Endothelial cell (in vitro differentiated cells): Measurements from ENCODE around the gene CALR. TPM values are rescaled to one million over a fixed set of nuclear protein-coding genes. Genes with fewer than 3 reads are reported as not detected.

Source experiments
- DNase-seq: peaks from one replicate; pipeline ENCODE4 v3.0.0; 2021; ENCODE audit warnings: low spot score
- H3K27ac Mint-ChIP-seq: one replicate; pipeline ENCODE4 v1.8.0; 2021; ENCODE audit warnings: mixed read lengths, inconsistent platforms; ENCODE audit not compliant: unreplicated experiment
- H3K27me3 Mint-ChIP-seq: one replicate; pipeline ENCODE4 v1.8.0; 2021; ENCODE audit warnings: mild to moderate bottlenecking, moderate library complexity, mixed read lengths, inconsistent platforms; ENCODE audit not compliant: unreplicated experiment
- H3K36me3 Mint-ChIP-seq: one replicate; pipeline ENCODE4 v1.8.0; 2021; ENCODE audit warnings: mild to moderate bottlenecking, low read depth, mixed read lengths, inconsistent platforms; ENCODE audit not compliant: unreplicated experiment
- H3K4me1 Mint-ChIP-seq: one replicate; pipeline ENCODE4 v1.8.0; 2021; ENCODE audit warnings: mild to moderate bottlenecking, mixed read lengths, inconsistent platforms; ENCODE audit not compliant: unreplicated experiment
- H3K4me3 Mint-ChIP-seq: one replicate; pipeline ENCODE4 v1.8.0; 2021; ENCODE audit warnings: mild to moderate bottlenecking, mixed read lengths, inconsistent platforms; ENCODE audit not compliant: unreplicated experiment
- H3K9me3 Mint-ChIP-seq: one replicate; pipeline ENCODE4 v1.8.0; 2021; ENCODE audit warnings: mixed read lengths, inconsistent platforms; ENCODE audit not compliant: unreplicated experiment
- CTCF ChIP-seq: fragments of 200-600 bp; sonication (generic); IDR thresholded peaks from one replicate; pipeline ENCODE4 v1.5.0; 2021; ENCODE audit warnings: antibody characterized with exemption; ENCODE audit not compliant: unreplicated experiment
- total RNA-seq: library from RNA; stranded (reverse); fragmentation: NEBNext Ultra II Directional; extraction: Animal tissue kit (Norgen Biotek cat#: 25700); gene quantifications from one replicate; pipeline ENCODE4 v1.2.1, GENCODE V29; 2021; ENCODE audit not compliant: unreplicated experiment

Gene CALR
- total RNA-seq, 1 donor from 2014 or later = 963 TPM

- H3K4me3 Mint-ChIP-seq = no peak overlapping the region
- no peaks in the 10 kb centered on the region for H3K9me3 Mint-ChIP-seq
- no peak overlapping the region for H3K27ac Mint-ChIP-seq
- peaks cover 13% of the 10 kb centered on the region for H3K36me3 Mint-ChIP-seq
- H3K27me3 Mint-ChIP-seq = peaks cover 11% of the 10 kb centered on the region
- H3K4me1 Mint-ChIP-seq = peaks cover 31% of the 10 kb centered on the region
- TF ChIP-seq CTCF = no peak
- DNase-seq = no peak
Measured at GRCh38 chr19:12935071-12935470, 3.3 kb upstream of the CALR start.

GRCh38 chr19:12936582-12936981 is 1.8 kb upstream of the CALR start:
- TF ChIP-seq CTCF = no peak
- Mint-ChIP-seq H3K27ac (peak overlapping the region; percentile 57), H3K27me3 (peaks cover 11% of the 10 kb centered on the region), H3K4me1 (peaks cover 40% of the 10 kb centered on the region), H3K4me3 (peak overlapping the region; percentile 67), H3K36me3 (peaks cover 23% of the 10 kb centered on the region), H3K9me3 (no peaks in the 10 kb centered on the region)
- DNase-seq = no peak

- Mint-ChIP-seq H3K36me3 (peaks cover 26% of the 10 kb centered on the region), H3K27me3 (peaks cover 10% of the 10 kb centered on the region), H3K27ac (peak overlapping the region; percentile 75), H3K4me1 (peaks cover 41% of the 10 kb centered on the region), H3K9me3 (no peaks in the 10 kb centered on the region), H3K4me3 (peak overlapping the region; percentile 100)
- peak; percentile 49 for DNase-seq
- TF ChIP-seq CTCF = no peak
Measured at GRCh38 chr19:12937093-12937926, 1.1 kb upstream of the CALR start.

GRCh38 chr19:12938779-12939601 is 581 bp downstream of the CALR start:
- Mint-ChIP-seq H3K27me3 (peaks cover 6% of the 10 kb centered on the region), H3K27ac (peak overlapping the region; percentile 93), H3K4me1 (peaks cover 36% of the 10 kb centered on the region), H3K4me3 (peak overlapping the region; percentile 100), H3K36me3 (peaks cover 35% of the 10 kb centered on the region), H3K9me3 (no peaks in the 10 kb centered on the region)
- no peak for DNase-seq
- TF ChIP-seq CTCF = no peak
